WTC11 (cell line): ENCODE results near the gene AHR. TPM values are rescaled to one million over a fixed set of nuclear protein-coding genes. Genes with fewer than 3 reads are reported as not detected.

Experiments
- ATAC-seq: fragments of 200-7000 bp; cut with Tn5 transposase; 2 replicates; pipeline ENCODE4 v1.10.0; 2021; ENCODE audit warnings: mild to moderate bottlenecking, moderate library complexity
- CTCF ChIA-PET: fragments of 300-600 bp; sonication (Branson Sonifier 250); formaldehyde crosslinking; loops from one replicate; lab custom pipeline; 2021; ENCODE audit warnings: antibody characterized with exemption; lab: Charles Lee
- POLR2A ChIA-PET: fragments of 350-600 bp; sonication (Branson Sonifier 250); formaldehyde crosslinking; loops from one replicate; lab custom pipeline; 2021; ENCODE audit warnings: antibody characterized with exemption; lab: Charles Lee
- DNase-seq: peaks from one replicate; pipeline ENCODE4 v3.0.0; 2021; ENCODE audit warnings: low spot score
- H3K27ac Mint-ChIP-seq: 2 replicates; pipeline ENCODE4 v1.8.0; 2021; ENCODE audit warnings: mixed read lengths
- H3K27me3 Mint-ChIP-seq: 2 replicates; pipeline ENCODE4 v1.8.0; 2021; ENCODE audit warnings: low read depth, mild to moderate bottlenecking, moderate library complexity, mixed read lengths
- H3K36me3 Mint-ChIP-seq: 2 replicates; pipeline ENCODE4 v1.8.0; 2021; ENCODE audit warnings: mixed read lengths
- H3K4me1 Mint-ChIP-seq: 2 replicates; pipeline ENCODE4 v1.8.0; 2022; ENCODE audit warnings: mixed read lengths
- H3K4me3 Mint-ChIP-seq: 2 replicates; pipeline ENCODE4 v1.8.0; 2021; ENCODE audit warnings: mild to moderate bottlenecking, moderate library complexity, mixed read lengths
- H3K9me3 Mint-ChIP-seq: 2 replicates; pipeline ENCODE4 v1.8.0; 2021; ENCODE audit warnings: mixed read lengths
- EMX1 ChIP-seq: fragments of 250-450 bp; sonication (Bioruptor Pico); IDR thresholded peaks from 2 replicates; pipeline ENCODE4 v1.8.0; 2021; ENCODE audit warnings: mild to moderate bottlenecking
- FOXJ3 ChIP-seq: sonication (generic); formaldehyde crosslinking; IDR thresholded peaks from 2 replicates; pipeline ENCODE4 v1.9.0; 2021; ENCODE audit warnings: missing genetic modification reagents, mild to moderate bottlenecking, borderline replicate concordance
- NFE2L1 ChIP-seq: sonication (generic); formaldehyde crosslinking; IDR thresholded peaks from 2 replicates; pipeline ENCODE4 v1.8.1; 2023; ENCODE audit warnings: missing genetic modification reagents
- TEAD4 ChIP-seq: sonication (generic); formaldehyde crosslinking; IDR thresholded peaks from 2 replicates; pipeline ENCODE4 v1.8.0; 2022; ENCODE audit warnings: mild to moderate bottlenecking, missing genetic modification reagents
- ZNF121 ChIP-seq: sonication (generic); formaldehyde crosslinking; IDR thresholded peaks from 2 replicates; pipeline ENCODE4 v1.8.0; 2023; ENCODE audit warnings: missing genetic modification reagents
- total RNA-seq: library from RNA; stranded (reverse); gene quantifications from 3 replicates; pipeline ENCODE4 v1.2.3, GENCODE V29; 2021
- TF ChIP-seq, protein P1 (sequence below): sonication (generic); formaldehyde crosslinking; IDR thresholded peaks from 2 replicates; pipeline ENCODE4 v1.8.0; 2023; ENCODE audit warnings: missing genetic modification reagents, mild to moderate bottlenecking, borderline replicate concordance
- TF ChIP-seq, protein P2 (sequence below): sonication (generic); formaldehyde crosslinking; conservative IDR thresholded peaks from 2 replicates; pipeline ENCODE4 v1.8.1; 2022; ENCODE audit warnings: mild to moderate bottlenecking, missing genetic modification reagents
- TF ChIP-seq, protein P3 (sequence below): fragments of 250-450 bp; sonication (Bioruptor Pico); IDR thresholded peaks from 2 replicates; pipeline ENCODE4 v1.9.0; 2021; ENCODE audit warnings: mild to moderate bottlenecking
- TF ChIP-seq, protein P4 (sequence below): sonication (generic); formaldehyde crosslinking; IDR thresholded peaks from 2 replicates; pipeline ENCODE4 v1.8.1; 2023; ENCODE audit warnings: mild to moderate bottlenecking, moderate library complexity, missing genetic modification reagents
- TF ChIP-seq, protein P5 (sequence below): sonication (generic); formaldehyde crosslinking; IDR thresholded peaks from 2 replicates; pipeline ENCODE4 v1.8.1; 2023; ENCODE audit warnings: mild to moderate bottlenecking, missing genetic modification reagents
- TF ChIP-seq, protein P6 (sequence below): fragments of 200-600 bp; IDR thresholded peaks from 2 replicates; pipeline ENCODE4 v1.8.0; 2022; ENCODE audit warnings: antibody characterized with exemption
- TF ChIP-seq, protein P7 (sequence below): sonication (generic); formaldehyde crosslinking; IDR thresholded peaks from 2 replicates; pipeline ENCODE4 v1.8.0; 2022; ENCODE audit warnings: mild to moderate bottlenecking, missing genetic modification reagents

AHR gene
- total RNA-seq, 1 experiment from 2014 or later: 5.8 TPM

DNA sequence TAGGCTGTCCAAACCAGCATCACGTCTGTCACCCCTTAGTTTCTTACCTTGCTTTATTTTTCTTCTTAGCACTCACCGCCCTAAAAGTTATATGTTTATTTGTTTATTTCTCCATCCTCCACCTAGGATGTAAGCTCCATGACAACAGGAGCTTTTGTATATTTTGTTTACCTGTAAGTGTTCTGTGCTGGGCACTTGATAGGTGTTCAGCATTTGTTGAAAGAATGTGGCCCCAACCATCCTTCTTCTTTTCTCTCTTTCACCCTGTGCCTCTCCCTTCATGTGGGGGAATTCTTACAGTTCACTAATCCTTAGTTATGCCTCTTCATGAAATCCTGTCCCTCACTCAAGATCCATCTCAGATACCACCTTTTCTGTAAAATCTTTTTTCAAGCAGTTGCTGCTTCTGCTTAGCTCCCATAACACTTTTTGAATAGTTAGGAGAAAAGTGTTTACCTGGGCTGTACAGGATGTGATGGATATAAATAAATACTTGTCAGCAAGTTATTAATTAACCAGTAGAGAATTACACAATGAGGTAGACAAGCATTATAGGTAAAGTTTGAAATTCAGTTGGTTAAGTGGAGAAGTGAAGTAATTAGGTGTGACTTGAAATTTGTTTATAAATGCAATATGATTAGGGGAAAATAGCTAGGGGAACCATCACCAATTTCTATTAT lies 9.7 kb downstream of the AHR start (continued):
- TF ChIP-seq, protein P1, sequence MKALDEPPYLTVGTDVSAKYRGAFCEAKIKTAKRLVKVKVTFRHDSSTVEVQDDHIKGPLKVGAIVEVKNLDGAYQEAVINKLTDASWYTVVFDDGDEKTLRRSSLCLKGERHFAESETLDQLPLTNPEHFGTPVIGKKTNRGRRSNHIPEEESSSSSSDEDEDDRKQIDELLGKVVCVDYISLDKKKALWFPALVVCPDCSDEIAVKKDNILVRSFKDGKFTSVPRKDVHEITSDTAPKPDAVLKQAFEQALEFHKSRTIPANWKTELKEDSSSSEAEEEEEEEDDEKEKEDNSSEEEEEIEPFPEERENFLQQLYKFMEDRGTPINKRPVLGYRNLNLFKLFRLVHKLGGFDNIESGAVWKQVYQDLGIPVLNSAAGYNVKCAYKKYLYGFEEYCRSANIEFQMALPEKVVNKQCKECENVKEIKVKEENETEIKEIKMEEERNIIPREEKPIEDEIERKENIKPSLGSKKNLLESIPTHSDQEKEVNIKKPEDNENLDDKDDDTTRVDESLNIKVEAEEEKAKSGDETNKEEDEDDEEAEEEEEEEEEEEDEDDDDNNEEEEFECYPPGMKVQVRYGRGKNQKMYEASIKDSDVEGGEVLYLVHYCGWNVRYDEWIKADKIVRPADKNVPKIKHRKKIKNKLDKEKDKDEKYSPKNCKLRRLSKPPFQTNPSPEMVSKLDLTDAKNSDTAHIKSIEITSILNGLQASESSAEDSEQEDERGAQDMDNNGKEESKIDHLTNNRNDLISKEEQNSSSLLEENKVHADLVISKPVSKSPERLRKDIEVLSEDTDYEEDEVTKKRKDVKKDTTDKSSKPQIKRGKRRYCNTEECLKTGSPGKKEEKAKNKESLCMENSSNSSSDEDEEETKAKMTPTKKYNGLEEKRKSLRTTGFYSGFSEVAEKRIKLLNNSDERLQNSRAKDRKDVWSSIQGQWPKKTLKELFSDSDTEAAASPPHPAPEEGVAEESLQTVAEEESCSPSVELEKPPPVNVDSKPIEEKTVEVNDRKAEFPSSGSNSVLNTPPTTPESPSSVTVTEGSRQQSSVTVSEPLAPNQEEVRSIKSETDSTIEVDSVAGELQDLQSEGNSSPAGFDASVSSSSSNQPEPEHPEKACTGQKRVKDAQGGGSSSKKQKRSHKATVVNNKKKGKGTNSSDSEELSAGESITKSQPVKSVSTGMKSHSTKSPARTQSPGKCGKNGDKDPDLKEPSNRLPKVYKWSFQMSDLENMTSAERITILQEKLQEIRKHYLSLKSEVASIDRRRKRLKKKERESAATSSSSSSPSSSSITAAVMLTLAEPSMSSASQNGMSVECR: no peak
- no peak for TF ChIP-seq NFE2L1 (CRISPR knock-in tag)
- TF ChIP-seq TEAD4 (CRISPR knock-in tag): no peak
- no peak for TF ChIP-seq EMX1 (CRISPR knock-in tag)
- TF ChIP-seq, protein P2, sequence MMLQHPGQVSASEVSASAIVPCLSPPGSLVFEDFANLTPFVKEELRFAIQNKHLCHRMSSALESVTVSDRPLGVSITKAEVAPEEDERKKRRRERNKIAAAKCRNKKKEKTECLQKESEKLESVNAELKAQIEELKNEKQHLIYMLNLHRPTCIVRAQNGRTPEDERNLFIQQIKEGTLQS (CRISPR knock-in tag): no peak

DNA sequence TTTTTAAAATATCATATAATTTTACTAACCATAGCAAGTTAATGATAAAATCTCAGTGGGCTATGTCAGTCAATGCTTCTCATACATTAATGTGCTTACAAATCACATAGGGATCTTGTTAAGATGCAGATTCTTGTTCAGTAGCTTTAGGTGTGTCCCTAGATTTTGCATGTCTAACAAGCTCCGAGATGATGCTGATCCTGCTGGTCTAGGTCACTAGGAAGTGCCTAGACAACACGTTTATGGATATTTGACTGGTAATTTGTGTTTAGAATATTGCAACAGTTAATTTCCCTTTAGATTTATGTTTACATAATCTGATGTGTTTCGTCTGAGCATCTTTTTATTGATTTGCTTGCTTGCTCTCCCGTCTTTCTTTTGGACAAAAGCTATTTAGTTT lies 12.7 kb downstream of the AHR start:
- no peaks in the 10 kb centered on the region for H3K27me3 Mint-ChIP-seq
- TF ChIP-seq TEAD4 (CRISPR knock-in tag): no peak
- TF ChIP-seq, protein P3, sequence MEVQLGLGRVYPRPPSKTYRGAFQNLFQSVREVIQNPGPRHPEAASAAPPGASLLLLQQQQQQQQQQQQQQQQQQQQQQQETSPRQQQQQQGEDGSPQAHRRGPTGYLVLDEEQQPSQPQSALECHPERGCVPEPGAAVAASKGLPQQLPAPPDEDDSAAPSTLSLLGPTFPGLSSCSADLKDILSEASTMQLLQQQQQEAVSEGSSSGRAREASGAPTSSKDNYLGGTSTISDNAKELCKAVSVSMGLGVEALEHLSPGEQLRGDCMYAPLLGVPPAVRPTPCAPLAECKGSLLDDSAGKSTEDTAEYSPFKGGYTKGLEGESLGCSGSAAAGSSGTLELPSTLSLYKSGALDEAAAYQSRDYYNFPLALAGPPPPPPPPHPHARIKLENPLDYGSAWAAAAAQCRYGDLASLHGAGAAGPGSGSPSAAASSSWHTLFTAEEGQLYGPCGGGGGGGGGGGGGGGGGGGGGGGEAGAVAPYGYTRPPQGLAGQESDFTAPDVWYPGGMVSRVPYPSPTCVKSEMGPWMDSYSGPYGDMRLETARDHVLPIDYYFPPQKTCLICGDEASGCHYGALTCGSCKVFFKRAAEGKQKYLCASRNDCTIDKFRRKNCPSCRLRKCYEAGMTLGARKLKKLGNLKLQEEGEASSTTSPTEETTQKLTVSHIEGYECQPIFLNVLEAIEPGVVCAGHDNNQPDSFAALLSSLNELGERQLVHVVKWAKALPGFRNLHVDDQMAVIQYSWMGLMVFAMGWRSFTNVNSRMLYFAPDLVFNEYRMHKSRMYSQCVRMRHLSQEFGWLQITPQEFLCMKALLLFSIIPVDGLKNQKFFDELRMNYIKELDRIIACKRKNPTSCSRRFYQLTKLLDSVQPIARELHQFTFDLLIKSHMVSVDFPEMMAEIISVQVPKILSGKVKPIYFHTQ (CRISPR knock-in tag): no peak
- peaks cover 50% of the 10 kb centered on the region for H3K4me1 Mint-ChIP-seq
- CTCF ChIA-PET: interaction anchor here (0.5 to 3.8 kb wide), 2 partner anchors 9 to 396 kb away, joined by 3 to 25 read pairs; no protein-coding TSS in a partner anchor
- POLR2A ChIA-PET: no interaction called here
- no peak overlapping the region for H3K4me3 Mint-ChIP-seq
- H3K9me3 Mint-ChIP-seq: no peaks in the 10 kb centered on the region
- ATAC-seq (no peak), DNase-seq (no peak)
- no peaks in the 10 kb centered on the region for H3K36me3 Mint-ChIP-seq
- H3K27ac Mint-ChIP-seq: peak overlapping the region; percentile 30

DNA sequence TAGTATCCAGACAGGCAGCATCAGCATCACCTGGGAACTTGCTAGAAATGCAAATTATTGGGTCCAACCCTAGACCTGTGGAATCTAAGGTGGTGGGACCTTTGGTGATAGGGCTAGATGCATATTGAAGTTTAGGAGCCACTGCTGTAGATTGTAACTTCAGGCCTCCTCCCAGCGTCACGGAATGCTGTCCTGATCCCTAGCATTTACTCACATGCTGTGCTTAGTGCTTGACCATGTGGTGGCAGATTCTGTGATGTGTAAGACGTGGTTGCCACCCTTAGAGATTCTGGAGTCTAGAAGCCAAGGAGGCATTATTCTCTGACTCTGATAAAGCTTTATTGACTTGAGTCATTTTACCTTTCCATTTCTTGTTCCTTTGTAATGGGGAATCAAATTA lies 13.5 kb downstream of the AHR start:
- DNase-seq: peak; percentile 16
- no peak overlapping the region for H3K4me3 Mint-ChIP-seq
- no peaks in the 10 kb centered on the region for H3K36me3 Mint-ChIP-seq
- ATAC-seq: peak; percentile 85
- POLR2A ChIA-PET: no interaction called here
- 0 out of 2 replicates have a peak, but pooled peaks have one; percentile 64 for TF ChIP-seq ZNF121
- TF ChIP-seq, protein P4, sequence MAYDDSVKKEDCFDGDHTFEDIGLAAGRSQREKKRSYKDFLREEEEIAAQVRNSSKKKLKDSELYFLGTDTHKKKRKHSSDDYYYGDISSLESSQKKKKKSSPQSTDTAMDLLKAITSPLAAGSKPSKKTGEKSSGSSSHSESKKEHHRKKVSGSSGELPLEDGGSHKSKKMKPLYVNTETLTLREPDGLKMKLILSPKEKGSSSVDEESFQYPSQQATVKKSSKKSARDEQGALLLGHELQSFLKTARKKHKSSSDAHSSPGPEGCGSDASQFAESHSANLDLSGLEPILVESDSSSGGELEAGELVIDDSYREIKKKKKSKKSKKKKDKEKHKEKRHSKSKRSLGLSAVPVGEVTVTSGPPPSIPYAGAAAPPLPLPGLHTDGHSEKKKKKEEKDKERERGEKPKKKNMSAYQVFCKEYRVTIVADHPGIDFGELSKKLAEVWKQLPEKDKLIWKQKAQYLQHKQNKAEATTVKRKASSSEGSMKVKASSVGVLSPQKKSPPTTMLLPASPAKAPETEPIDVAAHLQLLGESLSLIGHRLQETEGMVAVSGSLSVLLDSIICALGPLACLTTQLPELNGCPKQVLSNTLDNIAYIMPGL: no peak
- H3K4me1 Mint-ChIP-seq: peaks cover 56% of the 10 kb centered on the region
- no peaks in the 10 kb centered on the region for H3K27me3 Mint-ChIP-seq
- H3K27ac Mint-ChIP-seq: no peak overlapping the region
- CTCF ChIA-PET: interaction anchor here (0.5 to 3.8 kb wide), 3 partner anchors 10 to 395 kb away, joined by 3 to 25 read pairs (median 5); no protein-coding TSS in a partner anchor
- no peaks in the 10 kb centered on the region for H3K9me3 Mint-ChIP-seq

DNA sequence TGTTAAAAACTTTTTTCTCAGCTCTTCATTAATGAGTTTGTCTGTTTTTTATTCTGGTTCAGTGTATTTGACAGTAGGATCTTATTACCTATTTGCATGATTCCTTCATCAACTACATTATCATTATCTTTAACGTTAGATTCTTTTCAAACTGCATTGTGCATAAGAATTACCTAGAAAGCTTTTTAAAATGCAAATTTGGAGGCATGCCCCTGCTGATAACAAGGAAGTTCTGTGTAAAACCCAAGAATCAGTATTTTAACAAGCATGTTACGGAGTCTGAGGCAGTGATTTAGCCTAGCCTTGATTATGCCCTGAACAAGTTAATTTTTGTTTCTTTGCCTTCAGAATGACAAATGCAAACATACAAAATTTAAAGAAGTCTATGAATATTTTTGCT lies 14.2 kb downstream of the AHR start:
- DNase-seq (no peak), ATAC-seq (peak; percentile 64)
- no peaks in the 10 kb centered on the region for H3K36me3 Mint-ChIP-seq
- H3K9me3 Mint-ChIP-seq: no peaks in the 10 kb centered on the region
- H3K4me1 Mint-ChIP-seq: peaks cover 61% of the 10 kb centered on the region
- peak overlapping the region; percentile 56 for H3K4me3 Mint-ChIP-seq
- POLR2A ChIA-PET: no interaction called here
- no peaks in the 10 kb centered on the region for H3K27me3 Mint-ChIP-seq
- CTCF ChIA-PET: interaction anchor here (3.8 kb wide), 1 partner anchor 11 kb away, joined by 25 read pairs; no protein-coding TSS in a partner anchor
- H3K27ac Mint-ChIP-seq: peak overlapping the region; percentile 94
- TF ChIP-seq, protein P4: no peak
- TF ChIP-seq, protein P5, sequence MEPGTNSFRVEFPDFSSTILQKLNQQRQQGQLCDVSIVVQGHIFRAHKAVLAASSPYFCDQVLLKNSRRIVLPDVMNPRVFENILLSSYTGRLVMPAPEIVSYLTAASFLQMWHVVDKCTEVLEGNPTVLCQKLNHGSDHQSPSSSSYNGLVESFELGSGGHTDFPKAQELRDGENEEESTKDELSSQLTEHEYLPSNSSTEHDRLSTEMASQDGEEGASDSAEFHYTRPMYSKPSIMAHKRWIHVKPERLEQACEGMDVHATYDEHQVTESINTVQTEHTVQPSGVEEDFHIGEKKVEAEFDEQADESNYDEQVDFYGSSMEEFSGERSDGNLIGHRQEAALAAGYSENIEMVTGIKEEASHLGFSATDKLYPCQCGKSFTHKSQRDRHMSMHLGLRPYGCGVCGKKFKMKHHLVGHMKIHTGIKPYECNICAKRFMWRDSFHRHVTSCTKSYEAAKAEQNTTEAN: no peak
- TF ChIP-seq, protein P6, sequence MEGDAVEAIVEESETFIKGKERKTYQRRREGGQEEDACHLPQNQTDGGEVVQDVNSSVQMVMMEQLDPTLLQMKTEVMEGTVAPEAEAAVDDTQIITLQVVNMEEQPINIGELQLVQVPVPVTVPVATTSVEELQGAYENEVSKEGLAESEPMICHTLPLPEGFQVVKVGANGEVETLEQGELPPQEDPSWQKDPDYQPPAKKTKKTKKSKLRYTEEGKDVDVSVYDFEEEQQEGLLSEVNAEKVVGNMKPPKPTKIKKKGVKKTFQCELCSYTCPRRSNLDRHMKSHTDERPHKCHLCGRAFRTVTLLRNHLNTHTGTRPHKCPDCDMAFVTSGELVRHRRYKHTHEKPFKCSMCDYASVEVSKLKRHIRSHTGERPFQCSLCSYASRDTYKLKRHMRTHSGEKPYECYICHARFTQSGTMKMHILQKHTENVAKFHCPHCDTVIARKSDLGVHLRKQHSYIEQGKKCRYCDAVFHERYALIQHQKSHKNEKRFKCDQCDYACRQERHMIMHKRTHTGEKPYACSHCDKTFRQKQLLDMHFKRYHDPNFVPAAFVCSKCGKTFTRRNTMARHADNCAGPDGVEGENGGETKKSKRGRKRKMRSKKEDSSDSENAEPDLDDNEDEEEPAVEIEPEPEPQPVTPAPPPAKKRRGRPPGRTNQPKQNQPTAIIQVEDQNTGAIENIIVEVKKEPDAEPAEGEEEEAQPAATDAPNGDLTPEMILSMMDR: no peak
- TF ChIP-seq, protein P7, sequence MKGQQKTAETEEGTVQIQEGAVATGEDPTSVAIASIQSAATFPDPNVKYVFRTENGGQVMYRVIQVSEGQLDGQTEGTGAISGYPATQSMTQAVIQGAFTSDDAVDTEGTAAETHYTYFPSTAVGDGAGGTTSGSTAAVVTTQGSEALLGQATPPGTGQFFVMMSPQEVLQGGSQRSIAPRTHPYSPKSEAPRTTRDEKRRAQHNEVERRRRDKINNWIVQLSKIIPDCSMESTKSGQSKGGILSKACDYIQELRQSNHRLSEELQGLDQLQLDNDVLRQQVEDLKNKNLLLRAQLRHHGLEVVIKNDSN: 0 out of 2 replicates have a peak, but pooled peaks have one; percentile 11
- TF ChIP-seq FOXJ3 (CRISPR knock-in tag): no peak
